Smooth muscle cell of the brain vasculature (primary cell): Measurements from ENCODE around the gene TBC1D10A.
"Not testable (repeated sequence)": the region's sequence is repeated elsewhere in the genome, so short reads cannot be mapped to it uniquely, and the experiment has no call there.

ENCODE experiments used
- DNase-seq: peaks from one replicate; pipeline ENCODE4 v3.0.0-alpha.2; 2012; ENCODE audit warnings: low read depth, low spot score

The TBC1D10A gene

GRCh38 chr22:30347255-30347892 lies 20.6 kb upstream of the TBC1D10A start:
- no peak for DNase-seq

DNA sequence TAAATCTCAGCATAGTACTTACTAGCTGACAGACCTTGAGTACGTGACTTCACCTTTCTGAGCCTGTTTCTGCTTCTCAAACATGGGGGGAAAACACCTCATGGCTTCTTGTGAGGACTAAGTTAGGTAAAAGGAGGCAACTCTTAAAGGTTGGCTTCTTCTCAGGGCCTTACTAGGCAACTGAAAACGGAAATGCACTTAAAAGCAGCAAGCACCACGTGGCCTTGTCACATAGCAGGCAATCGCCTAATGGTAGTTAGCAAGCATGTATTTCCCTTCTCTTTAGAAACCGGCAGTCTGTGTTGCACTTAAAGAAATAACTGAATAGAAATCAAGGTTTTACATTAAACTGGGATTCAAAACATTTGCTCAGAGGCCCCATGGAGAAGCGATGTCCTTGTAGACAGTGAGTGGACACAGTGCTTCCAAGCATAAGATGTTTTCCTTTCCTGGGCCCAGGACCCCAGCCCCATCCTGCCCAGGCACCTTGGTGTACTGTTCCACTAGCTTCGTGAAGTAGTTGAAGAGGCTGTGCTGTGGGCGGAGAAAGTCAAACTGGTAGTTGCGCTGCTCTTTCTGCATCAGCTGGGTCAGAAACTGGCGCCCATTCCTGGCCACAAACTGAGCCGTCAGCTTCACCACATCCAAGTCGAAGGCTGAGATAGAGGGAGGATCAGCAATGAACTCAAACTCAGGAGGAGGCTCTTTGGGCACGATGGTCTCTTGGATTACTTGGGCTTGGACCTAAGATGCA lies 17.9 kb upstream of the TBC1D10A start:
- DNase-seq: no peak

GRCh38 chr22:30340911-30341685 lies 14.4 kb upstream of the TBC1D10A start:
- no peak for DNase-seq

DNA sequence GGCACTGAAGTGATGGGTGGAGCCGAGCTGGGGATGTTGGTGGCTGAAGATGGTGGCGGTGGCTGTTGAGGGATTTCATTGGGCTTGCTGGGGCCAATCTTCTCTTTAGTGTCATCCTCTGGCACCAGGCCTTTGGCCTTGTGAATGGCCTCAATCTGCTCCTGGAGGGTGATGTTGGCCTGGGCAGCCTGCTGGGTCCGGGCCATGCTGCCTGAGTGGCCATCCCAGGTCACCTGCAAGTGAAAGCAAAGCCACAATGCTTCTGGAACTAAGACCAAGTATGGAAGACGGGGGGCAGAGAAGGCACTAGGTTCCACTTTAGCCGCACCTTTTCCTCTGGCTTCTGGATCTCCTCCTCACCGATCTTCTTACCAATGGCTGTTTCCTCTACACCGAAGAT lies 12.1 kb upstream of the TBC1D10A start:
- DNase-seq: no peak

- not testable (repeated sequence) for DNase-seq
Measured at GRCh38 chr22:30338341-30338740, 11.6 kb upstream of the TBC1D10A start.

GRCh38 chr22:30337461-30337778 lies 10.7 kb upstream of the TBC1D10A start:
- no peak for DNase-seq

- no peak for DNase-seq
Measured at GRCh38 chr22:30336752-30337460, 10.2 kb upstream of the TBC1D10A start.

DNA sequence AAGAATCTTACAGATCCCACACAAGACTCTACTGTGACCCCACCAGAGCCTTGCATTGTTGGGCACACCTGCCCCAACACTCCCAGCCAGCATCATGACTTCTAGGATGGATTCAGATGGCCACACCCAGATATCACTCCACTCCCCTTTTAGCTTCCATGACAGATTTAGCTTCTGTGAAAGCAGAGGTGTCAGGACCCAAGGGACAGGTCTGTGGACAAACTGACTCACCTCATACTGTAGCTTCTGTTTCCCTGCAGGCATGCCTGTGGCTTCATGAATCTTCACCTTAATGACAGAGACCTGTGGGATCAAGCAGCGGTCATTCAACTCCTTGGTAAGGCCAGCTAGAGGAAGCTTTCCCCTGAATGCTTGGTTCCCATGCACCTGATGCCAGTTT lies 8.5 kb upstream of the TBC1D10A start:
- no peak for DNase-seq

DNA sequence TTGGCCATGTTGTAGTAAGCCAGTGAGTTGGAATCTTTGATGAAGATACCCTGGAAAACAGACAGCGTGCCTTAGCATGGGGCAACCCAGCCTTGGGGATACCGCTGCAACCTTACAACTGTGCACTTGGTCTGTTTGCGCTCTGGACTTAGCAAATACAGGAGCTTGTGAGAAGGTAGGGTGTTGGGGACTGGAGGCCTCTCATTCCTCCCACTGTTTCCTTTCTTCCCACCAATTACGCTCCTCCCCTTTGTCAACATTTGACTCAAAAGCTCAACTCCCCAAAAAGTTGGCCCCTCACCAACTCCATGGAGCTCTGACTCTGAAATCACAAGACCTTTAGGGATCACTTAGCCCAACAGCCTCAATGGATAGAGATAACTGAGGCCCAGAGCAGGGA lies 7.9 kb upstream of the TBC1D10A start:
- DNase-seq: no peak

- DNase-seq: no peak
Measured at GRCh38 chr22:30333707-30334087, 7.0 kb upstream of the TBC1D10A start.

DNA sequence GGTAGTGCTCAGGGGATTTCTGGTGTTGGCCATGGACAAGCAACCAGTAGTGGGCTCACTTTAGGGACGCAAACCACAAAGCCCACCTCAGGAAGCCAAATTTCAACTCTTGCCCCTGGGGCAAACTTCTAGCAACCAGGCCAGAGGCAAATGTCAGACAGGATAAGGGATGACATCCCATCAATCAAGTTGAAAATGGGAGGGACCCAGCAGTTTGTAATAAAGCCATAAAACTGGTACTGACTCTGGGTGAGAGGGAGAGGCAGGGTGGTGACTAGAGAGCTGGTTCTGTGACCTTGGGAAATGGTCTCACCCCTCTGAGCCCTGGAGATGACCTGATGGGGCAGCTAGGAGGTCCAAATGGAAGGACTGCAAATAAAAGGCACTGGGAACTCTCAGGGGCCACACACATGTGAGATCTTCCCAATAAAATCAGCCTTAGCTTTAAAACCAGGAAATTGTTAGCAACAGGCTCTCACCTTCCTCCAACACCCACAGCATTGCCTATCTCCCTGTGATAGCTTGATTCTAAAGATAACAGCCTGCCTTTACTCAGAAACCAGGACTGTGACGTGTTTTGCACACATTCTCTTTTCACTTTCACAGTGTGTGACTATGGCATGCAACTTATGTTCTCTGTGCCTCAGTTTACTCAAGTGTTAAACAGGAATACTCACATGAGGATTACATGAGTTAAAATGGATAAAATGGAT lies 6.4 kb upstream of the TBC1D10A start:
- DNase-seq: no peak

DNA sequence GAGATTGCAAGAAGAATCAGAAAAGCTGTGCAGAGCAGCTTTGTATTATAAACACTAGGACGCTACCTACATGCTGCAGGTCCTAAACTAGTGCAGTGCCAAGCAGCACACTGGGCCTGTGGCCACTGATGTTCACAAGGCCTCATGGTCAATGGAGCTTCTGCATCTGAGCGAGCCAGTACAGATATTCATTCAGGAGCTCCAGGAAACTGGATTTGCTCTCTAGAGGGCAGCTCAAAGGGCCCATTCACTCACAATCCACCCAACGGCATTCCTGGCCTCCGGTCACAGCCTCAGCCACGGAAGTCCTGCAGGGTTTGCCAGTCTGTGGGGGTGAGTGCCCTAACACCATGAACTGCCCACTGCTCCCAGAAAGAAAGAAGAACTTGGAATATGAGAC lies 5.8 kb upstream of the TBC1D10A start:
- no peak for DNase-seq

- DNase-seq: no peak
Measured at GRCh38 chr22:30328466-30329049, 1.8 kb upstream of the TBC1D10A start.

DNA sequence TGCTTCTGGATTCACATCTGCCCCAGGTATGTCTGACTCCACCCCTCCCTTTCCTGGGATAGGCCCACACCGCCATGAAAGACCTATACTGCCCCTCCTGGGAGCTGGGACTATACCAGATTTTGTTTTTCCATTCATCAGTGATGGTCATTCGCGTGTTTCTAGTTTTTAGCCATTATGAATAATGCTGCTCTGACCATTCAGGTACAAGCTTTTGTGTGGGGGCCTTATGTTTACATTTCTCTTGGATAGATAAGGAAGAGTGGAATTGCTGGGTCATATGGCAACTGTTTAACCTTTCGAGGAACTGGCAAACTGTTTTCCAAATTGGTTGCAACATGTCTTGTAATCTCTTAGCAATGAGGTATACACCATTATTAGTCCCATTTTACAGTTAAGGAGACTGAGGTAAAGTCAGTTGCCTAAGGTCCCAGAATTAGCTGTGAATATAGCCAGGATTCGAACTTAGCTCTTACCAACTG lies 1.2 kb upstream of the TBC1D10A start:
- DNase-seq: no peak

DNA sequence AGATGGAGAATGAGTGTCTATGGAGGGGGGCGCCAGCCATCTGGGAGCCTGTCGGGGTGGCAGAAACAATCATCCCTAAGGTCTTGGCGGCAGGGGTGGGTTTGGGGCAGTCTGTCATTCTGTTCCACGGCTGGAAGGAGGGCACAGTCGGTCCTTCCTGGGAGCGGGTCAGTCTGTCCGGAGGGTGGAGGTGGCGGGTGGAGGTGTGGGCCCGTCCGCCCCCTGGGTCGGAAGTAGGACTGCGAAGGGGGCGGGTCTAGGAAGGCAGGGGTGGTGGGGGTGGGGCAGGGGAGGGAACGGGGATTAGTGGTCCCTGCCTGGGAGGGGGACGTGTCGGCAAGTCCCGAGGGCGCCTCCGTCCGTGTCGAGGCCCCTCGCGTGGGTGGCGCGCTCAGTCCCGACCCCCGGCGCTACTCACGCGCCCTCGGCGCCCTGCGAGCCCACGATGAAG lies 461 bp downstream of the TBC1D10A start:
- no peak for DNase-seq

DNA sequence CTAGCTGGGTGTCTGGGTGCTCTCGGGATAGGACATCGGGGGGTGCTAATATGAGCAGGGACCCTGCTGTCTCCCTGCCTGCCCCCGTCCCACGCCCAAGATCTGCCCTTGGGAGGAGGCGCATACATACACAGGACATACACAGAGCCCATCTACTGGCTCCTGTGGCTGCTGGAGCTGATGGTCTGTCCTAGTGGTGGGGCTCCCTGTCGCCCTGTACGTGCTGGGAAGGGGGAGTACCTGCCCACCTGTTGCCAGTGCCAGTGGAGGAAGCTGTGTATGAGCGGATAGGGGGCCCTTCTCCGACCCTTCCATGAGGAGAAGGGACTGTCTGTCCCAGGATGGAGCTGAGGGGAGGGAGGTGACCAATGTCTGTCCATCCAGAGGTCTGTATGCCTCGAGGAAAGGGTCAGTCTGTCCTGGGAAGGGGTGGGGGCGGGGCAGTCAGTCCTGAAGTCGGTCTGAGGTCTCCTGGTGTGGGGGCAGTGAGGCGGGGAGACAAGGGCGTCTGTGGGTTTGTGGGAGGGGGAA lies 952 bp downstream of the TBC1D10A start:
- no peak for DNase-seq

DNA sequence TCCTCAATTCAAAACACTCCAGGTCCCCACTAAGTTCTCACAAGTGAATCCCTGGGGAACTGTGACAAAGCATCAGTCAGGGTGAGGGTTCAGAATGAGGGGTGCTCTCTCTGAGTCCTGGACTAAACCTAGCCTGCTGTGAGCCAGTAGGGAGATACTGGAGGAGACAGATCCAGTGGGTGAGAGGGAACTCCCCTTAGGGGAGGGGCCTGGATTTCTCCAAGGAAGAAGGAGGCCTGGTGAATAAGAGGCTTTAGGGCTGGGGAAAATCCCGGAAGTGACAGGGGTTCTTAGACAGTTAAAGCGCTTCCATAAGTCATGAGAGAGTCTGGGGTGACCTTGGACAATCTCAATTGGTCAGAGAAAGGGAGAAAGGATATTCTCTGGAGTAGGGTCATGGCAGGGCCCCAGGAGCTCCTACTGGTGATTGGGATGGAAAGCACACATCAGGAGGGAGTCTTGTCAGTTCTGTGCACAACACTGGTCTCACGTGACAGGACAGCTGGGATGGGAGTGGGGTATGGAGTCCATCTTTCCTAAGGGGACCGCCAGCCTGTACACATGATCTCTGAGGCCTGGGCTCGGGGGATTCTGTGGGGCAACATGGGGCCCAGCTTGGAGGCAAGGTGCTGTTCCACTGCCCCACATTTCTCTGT lies 1.5 kb downstream of the TBC1D10A start:
- DNase-seq: no peak

DNA sequence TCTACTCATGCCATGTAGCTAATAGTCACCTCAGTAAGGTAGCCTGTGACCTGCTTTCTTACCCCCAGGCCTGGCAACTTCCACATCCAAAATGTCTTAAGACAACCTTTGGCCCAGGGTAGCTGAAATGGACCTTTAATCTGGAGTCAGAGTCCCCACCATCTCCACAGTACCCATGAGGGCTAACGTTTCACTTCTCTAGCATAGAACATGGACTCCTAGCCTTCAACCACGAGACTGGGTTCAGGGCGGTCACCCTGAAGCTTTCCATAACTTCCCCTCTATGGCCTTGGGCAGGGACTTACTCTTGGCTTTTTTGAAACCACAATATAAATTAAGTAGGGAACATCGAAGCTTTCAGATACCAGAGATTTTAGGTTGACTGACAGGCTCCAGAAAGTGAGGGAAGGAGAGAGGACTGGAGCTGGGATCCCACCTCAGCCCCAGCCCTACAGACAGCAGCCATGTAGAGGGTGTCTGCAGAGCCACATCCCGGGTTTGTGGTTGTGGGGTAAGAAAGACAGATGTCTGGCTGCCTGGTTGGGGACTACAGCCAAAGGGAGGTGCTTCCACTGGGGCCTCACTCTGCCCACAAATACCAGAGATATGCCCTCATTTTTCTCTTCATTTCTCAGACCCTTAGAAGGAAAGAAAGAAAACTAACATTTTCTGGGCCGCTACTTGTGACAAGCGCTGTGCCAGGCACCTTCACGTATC lies 2.6 kb downstream of the TBC1D10A start:
- no peak for DNase-seq

DNA sequence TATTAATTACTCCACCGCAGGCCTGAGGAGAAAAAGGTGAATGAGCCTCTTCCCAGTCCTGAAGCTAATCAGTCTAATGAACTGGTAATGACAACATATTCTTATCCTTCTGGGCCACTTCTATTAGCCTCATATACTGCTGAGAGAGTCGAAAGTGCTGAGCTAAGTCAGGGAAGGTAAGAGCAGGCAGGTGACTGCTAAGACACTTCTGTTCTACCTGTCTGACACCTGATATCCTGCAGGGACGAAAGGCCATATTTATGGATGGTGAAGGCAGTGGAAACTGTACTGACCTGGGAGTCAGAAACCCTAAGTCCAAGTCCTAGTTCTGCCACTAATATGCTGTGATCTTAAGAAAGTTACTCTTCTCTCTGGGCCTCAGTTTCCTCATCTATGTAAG lies 3.5 kb downstream of the TBC1D10A start:
- no peak for DNase-seq

- DNase-seq: no peak
Measured at GRCh38 chr22:30321461-30321860, 5.3 kb downstream of the TBC1D10A start.
